ENCODE results near the gene PSKH1.
"Not testable (repeated sequence)": the region's sequence is repeated elsewhere in the genome, so short reads cannot be mapped to it uniquely, and the experiment has no call there.

Gene PSKH1

GRCh38 chr16:67862623-67863583, 30.2 kb upstream of the PSKH1 start:
- H3K9me2 ChIP-seq (replicated peaks; ENCODE audit: control insufficient read depth, low read length) = no peaks in the 10 kb centered on the region
- H3F3A ChIP-seq (ENCODE audit: control insufficient read depth, insufficient read depth) = no peaks in the 10 kb centered on the region
- H3K4me2 ChIP-seq (ENCODE audit: low read length) = no peak overlapping the region
- no peaks in the 10 kb centered on the region for H3K4me1 ChIP-seq (ENCODE audit: control insufficient read depth, low read length)
- H3K79me2 ChIP-seq (ENCODE audit: control insufficient read depth, low read length) = peaks cover 70% of the 10 kb centered on the region
- peaks cover 9% of the 10 kb centered on the region; the same call in 1 of the 2 replicates for H4K20me1 ChIP-seq (ENCODE audit: control insufficient read depth, insufficient read depth, low read depth, low read length)
- H3K4me3 ChIP-seq (ENCODE audit: low read length) = no peak overlapping the region
- H3K27ac ChIP-seq (ENCODE audit: low read depth, low read length) = no peak overlapping the region
- no peaks in the 10 kb centered on the region for H3K9me3 ChIP-seq (ENCODE audit: control insufficient read depth, insufficient read depth, low read length)
- peaks cover 44% of the 10 kb centered on the region for H3K36me3 ChIP-seq (ENCODE audit: control insufficient read depth, low read length)
- TF ChIP-seq, protein P1, sequence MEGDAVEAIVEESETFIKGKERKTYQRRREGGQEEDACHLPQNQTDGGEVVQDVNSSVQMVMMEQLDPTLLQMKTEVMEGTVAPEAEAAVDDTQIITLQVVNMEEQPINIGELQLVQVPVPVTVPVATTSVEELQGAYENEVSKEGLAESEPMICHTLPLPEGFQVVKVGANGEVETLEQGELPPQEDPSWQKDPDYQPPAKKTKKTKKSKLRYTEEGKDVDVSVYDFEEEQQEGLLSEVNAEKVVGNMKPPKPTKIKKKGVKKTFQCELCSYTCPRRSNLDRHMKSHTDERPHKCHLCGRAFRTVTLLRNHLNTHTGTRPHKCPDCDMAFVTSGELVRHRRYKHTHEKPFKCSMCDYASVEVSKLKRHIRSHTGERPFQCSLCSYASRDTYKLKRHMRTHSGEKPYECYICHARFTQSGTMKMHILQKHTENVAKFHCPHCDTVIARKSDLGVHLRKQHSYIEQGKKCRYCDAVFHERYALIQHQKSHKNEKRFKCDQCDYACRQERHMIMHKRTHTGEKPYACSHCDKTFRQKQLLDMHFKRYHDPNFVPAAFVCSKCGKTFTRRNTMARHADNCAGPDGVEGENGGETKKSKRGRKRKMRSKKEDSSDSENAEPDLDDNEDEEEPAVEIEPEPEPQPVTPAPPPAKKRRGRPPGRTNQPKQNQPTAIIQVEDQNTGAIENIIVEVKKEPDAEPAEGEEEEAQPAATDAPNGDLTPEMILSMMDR (IDR thresholded peaks at IDR 0.05; ENCODE audit: low read depth, low read length, poor library complexity, severe bottlenecking) = no peak
- TF ChIP-seq EZH2phosphoT487 (IDR thresholded peaks at IDR 0.05; ENCODE audit: borderline replicate concordance, low read length) = no peak
- no peaks in the 10 kb centered on the region for H3K27me3 ChIP-seq (ENCODE audit: control insufficient read depth, low read length)

DNA sequence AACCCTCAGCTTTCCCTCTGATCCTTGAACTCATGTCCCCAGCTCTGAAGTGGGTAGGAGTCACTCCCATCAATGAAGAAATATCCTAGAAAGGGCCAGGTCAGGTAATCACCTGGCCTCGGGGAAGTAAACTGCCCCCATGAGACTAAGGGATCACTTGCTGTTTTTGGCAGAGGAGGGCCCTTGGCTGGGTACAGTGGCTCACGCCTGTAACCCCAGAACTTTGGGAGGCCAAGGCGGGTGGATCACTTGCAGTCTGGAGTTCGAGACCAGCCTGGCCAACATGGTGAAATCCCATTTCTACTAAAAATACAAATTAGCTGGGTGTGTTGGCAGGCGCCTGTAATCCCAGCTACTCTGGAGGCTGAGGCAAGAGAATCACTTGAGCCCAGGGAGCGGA, 29.0 kb upstream of the PSKH1 start:
- H3K4me2 ChIP-seq (ENCODE audit: low read length); H3K9me3 ChIP-seq (ENCODE audit: control insufficient read depth, insufficient read depth, low read length); H3K4me1 ChIP-seq (ENCODE audit: control insufficient read depth, low read length); H4K20me1 ChIP-seq (ENCODE audit: control insufficient read depth, insufficient read depth, low read depth, low read length); H3K4me3 ChIP-seq (ENCODE audit: low read length); H3K9me2 ChIP-seq (replicated peaks; ENCODE audit: control insufficient read depth, low read length); H3K27me3 ChIP-seq (ENCODE audit: control insufficient read depth, low read length); H3F3A ChIP-seq (ENCODE audit: control insufficient read depth, insufficient read depth); H3K27ac ChIP-seq (ENCODE audit: low read depth, low read length): not testable (repeated sequence)
- H3K36me3 ChIP-seq (ENCODE audit: control insufficient read depth, low read length) = peaks cover 51% of the 10 kb centered on the region
- H3K79me2 ChIP-seq (ENCODE audit: control insufficient read depth, low read length) = peaks cover 59% of the 10 kb centered on the region

DNA sequence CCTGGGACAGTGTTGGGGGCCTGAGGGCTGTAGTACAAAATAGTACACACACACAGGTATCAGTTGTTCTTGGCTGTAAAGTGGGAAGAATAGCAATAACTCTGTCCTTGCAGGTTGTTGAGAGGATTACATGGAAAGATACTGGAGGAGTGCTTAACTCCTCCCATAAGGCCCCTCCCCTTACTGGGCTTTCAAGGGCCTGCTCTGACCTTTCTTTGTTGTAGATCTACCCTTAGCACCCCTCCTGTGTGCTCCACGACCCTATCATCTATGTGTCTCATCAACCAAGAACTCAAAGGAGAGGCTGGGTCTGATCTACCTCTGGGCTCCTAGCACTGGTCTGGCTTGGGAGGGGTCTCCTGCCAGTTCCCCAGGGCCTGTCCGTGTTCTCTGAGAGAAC, 28.5 kb upstream of the PSKH1 start:
- TF ChIP-seq, protein P1 (IDR thresholded peaks at IDR 0.05; ENCODE audit: low read depth, low read length, poor library complexity, severe bottlenecking) = no peak
- TF ChIP-seq EZH2phosphoT487 (IDR thresholded peaks at IDR 0.05; ENCODE audit: borderline replicate concordance, low read length) = no peak
- H3K27ac ChIP-seq (ENCODE audit: low read depth, low read length) = no peak overlapping the region
- H3K9me2 ChIP-seq (replicated peaks; ENCODE audit: control insufficient read depth, low read length) = no peaks in the 10 kb centered on the region
- peaks cover 53% of the 10 kb centered on the region for H3K79me2 ChIP-seq (ENCODE audit: control insufficient read depth, low read length)
- H3K36me3 ChIP-seq (ENCODE audit: control insufficient read depth, low read length) = peaks cover 51% of the 10 kb centered on the region
- H4K20me1 ChIP-seq (ENCODE audit: control insufficient read depth, insufficient read depth, low read depth, low read length) = peaks cover 4% of the 10 kb centered on the region; the same call in 1 of the 2 replicates
- H3K4me1 ChIP-seq (ENCODE audit: control insufficient read depth, low read length) = no peaks in the 10 kb centered on the region
- no peaks in the 10 kb centered on the region for H3K9me3 ChIP-seq (ENCODE audit: control insufficient read depth, insufficient read depth, low read length)
- no peaks in the 10 kb centered on the region for H3K27me3 ChIP-seq (ENCODE audit: control insufficient read depth, low read length)
- H3K4me3 ChIP-seq (ENCODE audit: low read length) = no peak overlapping the region
- H3K4me2 ChIP-seq (ENCODE audit: low read length) = no peak overlapping the region
- no peaks in the 10 kb centered on the region for H3F3A ChIP-seq (ENCODE audit: control insufficient read depth, insufficient read depth)

DNA sequence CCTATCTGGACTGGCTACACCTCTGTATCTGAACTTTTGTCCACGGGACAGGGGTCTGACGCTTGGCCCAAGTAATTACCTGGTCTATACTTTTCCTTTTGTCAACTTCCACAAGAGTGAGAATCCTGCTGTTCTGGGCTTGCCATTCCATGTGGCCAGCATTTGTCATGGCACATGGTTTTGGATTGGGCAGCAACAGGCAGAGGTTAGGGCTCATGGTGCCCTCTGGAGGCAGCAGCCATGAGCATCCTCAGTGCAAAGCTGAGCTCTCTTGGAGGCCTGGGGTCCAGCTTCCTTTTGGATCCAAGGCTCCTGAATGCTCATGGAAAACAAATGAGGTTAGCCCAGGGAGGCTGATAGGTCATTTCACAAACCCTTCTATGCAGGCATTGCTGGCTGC, 27.7 kb upstream of the PSKH1 start:
- Histone ChIP-seq H3K9me2 (replicated peaks; ENCODE audit: control insufficient read depth, low read length) (no peaks in the 10 kb centered on the region), H4K20me1 (ENCODE audit: control insufficient read depth, insufficient read depth, low read depth, low read length) (peaks cover 4% of the 10 kb centered on the region; the same call in 1 of the 2 replicates), H3K4me2 (ENCODE audit: low read length) (no peak overlapping the region), H3K4me3 (ENCODE audit: low read length) (no peak overlapping the region), H3K4me1 (ENCODE audit: control insufficient read depth, low read length) (no peaks in the 10 kb centered on the region), H3F3A (ENCODE audit: control insufficient read depth, insufficient read depth) (peaks cover 3% of the 10 kb centered on the region), H3K9me3 (ENCODE audit: control insufficient read depth, insufficient read depth, low read length) (no peaks in the 10 kb centered on the region), H3K36me3 (ENCODE audit: control insufficient read depth, low read length) (peaks cover 57% of the 10 kb centered on the region), H3K79me2 (ENCODE audit: control insufficient read depth, low read length) (peaks cover 49% of the 10 kb centered on the region), H3K27me3 (ENCODE audit: control insufficient read depth, low read length) (no peaks in the 10 kb centered on the region), H3K27ac (ENCODE audit: low read depth, low read length) (no peak overlapping the region)
- TF ChIP-seq, protein P1 (IDR thresholded peaks at IDR 0.05; ENCODE audit: low read depth, low read length, poor library complexity, severe bottlenecking) = peak; percentile 49
- TF ChIP-seq EZH2phosphoT487 (IDR thresholded peaks at IDR 0.05; ENCODE audit: borderline replicate concordance, low read length) = no peak

Measured in DOHH2 (cell line).